Measurements from ENCODE around the gene TMEM213. TPM values are rescaled to one million over a fixed set of nuclear protein-coding genes. Genes with fewer than 3 reads are reported as not detected.

TMEM213 gene
- total and polyA plus RNA-seq, 2 of the 8 experiments (the other 6 are each of a cell fraction or from before 2014, with no cell fraction given) = 0.21 to 0.67 TPM

DNA sequence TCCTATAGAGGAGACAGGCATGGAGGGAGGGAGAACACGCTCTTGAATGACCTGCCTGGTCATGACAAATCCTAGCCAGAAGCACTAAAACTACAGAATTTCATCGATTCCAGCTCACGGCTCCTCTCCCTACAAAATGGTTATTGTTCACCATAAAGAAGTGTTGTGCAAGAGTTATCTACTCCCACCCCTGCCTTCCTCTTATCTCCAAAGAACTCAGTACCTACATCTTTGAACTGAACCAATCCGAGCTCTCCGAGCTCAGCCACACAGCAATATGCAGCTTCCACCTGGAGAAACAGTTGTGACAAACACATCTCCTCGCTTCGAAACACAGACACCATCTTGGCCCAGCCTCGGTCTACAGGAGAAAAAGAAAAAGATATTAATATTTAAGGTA lies 26.9 kb upstream of the TMEM213 start (continued):
- no peak for TF ChIP-seq RNF2 (IDR thresholded peaks at IDR 0.05; ENCODE audit: borderline replicate concordance, low read depth, low read length, missing control alignments, poor library complexity, severe bottlenecking)
- no peak for TF ChIP-seq E2F6 (IDR thresholded peaks at IDR 0.05)
- TF ChIP-seq KDM5A (IDR thresholded peaks at IDR 0.05; ENCODE audit: low read length) = no peak

Measured in H1 (cell line).